Lower lobe of right lung (tissue), 2 donors: Measurements from ENCODE around the gene CEND1. TPM values are rescaled to one million over a fixed set of nuclear protein-coding genes. Genes with fewer than 3 reads are reported as not detected.

Source experiments
- ATAC-seq, 2 donors: fragments of 200-7000 bp; cut with Tn5 transposase; one replicate each; pipeline ENCODE4 v1.9.1; 2020 to 2022; ENCODE audit warnings: mild to moderate bottlenecking in 2 of 2, moderate library complexity in 2 of 2
- DNase-seq: peaks from one replicate; pipeline ENCODE4 v3.0.0-alpha.2; 2020
- H3K27ac ChIP-seq: fragments of 200-600 bp; one replicate; pipeline ENCODE4 v1.8.0; 2022
- H3K27me3 ChIP-seq: fragments of 200-600 bp; one replicate; pipeline ENCODE4 v1.8.0; 2022; ENCODE audit warnings: low read depth
- H3K36me3 ChIP-seq: fragments of 200-600 bp; one replicate; pipeline ENCODE4 v1.8.0; 2022; ENCODE audit warnings: mild to moderate bottlenecking
- H3K4me1 ChIP-seq: fragments of 200-600 bp; one replicate; pipeline ENCODE4 v1.8.0; 2022
- H3K4me3 ChIP-seq: fragments of 200-600 bp; one replicate; pipeline ENCODE4 v1.8.0; 2022; ENCODE audit warnings: mild to moderate bottlenecking
- H3K9me3 ChIP-seq: fragments of 200-600 bp; one replicate; pipeline ENCODE4 v1.8.0; 2022
- CTCF ChIP-seq: fragments of 200-600 bp; IDR thresholded peaks from one replicate; pipeline ENCODE4 v1.8.0; 2022; ENCODE audit warnings: antibody characterized with exemption, mild to moderate bottlenecking
- intact Hi-C: fragments of 100-400 bp; cut with DNase I; formaldehyde crosslinking; loops from one replicate; pipeline ENCODE4 v1.11.0; 2022
- total RNA-seq: library from RNA; stranded (reverse); fragmentation: NEBNext Ultra II Directional; extraction: Animal tissue kit (Norgen Biotek cat#: 25700); gene quantifications from one replicate; pipeline ENCODE4 v1.2.1, GENCODE V29; 2021
- donor health status: DM: no; HTN: yes; CAD: no; lungs with severe emphysema.

Gene CEND1
- total RNA-seq, 1 donor from 2014 or later = not detected

- Histone ChIP-seq H3K27me3 (no peaks in the 10 kb centered on the region), H3K27ac (peak overlapping the region; percentile 86), H3K36me3 (peaks cover 9% of the 10 kb centered on the region), H3K4me3 (peak overlapping the region; percentile 58), H3K4me1 (peaks cover 86% of the 10 kb centered on the region), H3K9me3 (no peaks in the 10 kb centered on the region)
- TF ChIP-seq CTCF = no peak
- intact Hi-C loops = no loop called here
- no peak for DNase-seq
- no peak for ATAC-seq
These were observed 40.0 kb upstream of the CEND1 start for GRCh38 chr11:829847-830294.

GRCh38 chr11:829176-829846, 39.4 kb upstream of the CEND1 start:
- H3K4me3 ChIP-seq = peak overlapping the region; percentile 58
- DNase-seq (no peak), ATAC-seq (peak; percentile 4 to 9)
- peaks cover 14% of the 10 kb centered on the region for H3K36me3 ChIP-seq
- H3K27ac ChIP-seq = peak overlapping the region; percentile 86
- no peaks in the 10 kb centered on the region for H3K27me3 ChIP-seq
- H3K9me3 ChIP-seq = no peaks in the 10 kb centered on the region
- peaks cover 80% of the 10 kb centered on the region for H3K4me1 ChIP-seq
- no peak for TF ChIP-seq CTCF
- intact Hi-C loops = no loop called here

- ATAC-seq = no peak
- Histone ChIP-seq H3K4me1 (peaks cover 74% of the 10 kb centered on the region), H3K36me3 (peaks cover 21% of the 10 kb centered on the region), H3K27me3 (no peaks in the 10 kb centered on the region), H3K4me3 (peak overlapping the region; percentile 58), H3K27ac (peak overlapping the region; percentile 86), H3K9me3 (no peaks in the 10 kb centered on the region)
- no peak for DNase-seq
- TF ChIP-seq CTCF = no peak
- intact Hi-C loops = no loop called here
These were observed 38.8 kb upstream of the CEND1 start for GRCh38 chr11:828506-829175.

- peaks cover 29% of the 10 kb centered on the region for H3K36me3 ChIP-seq
- TF ChIP-seq CTCF = no peak
- peaks cover 72% of the 10 kb centered on the region for H3K4me1 ChIP-seq
- DNase-seq = no peak
- peak in 1 of 2 donors; percentile 14 for ATAC-seq
- H3K9me3 ChIP-seq = no peaks in the 10 kb centered on the region
- intact Hi-C loops = no loop called here
- peak within 1 kb of the TSS; percentile 58 for H3K4me3 ChIP-seq
- no peaks in the 10 kb centered on the region for H3K27me3 ChIP-seq
- H3K27ac ChIP-seq = peak within 1 kb of the TSS; percentile 86
These were observed 38.0 kb upstream of the CEND1 start, which contains the start of gene CRACR2B for GRCh38 chr11:827897-828192. CRACR2B (plus strand) TSS chr11:827919; CDS start chr11:828608, 689 bp downstream.

GRCh38 chr11:827146-827896, 37.4 kb upstream of the CEND1 start:
- Histone ChIP-seq H3K36me3 (peaks cover 34% of the 10 kb centered on the region), H3K27ac (peak overlapping the region; percentile 86), H3K4me1 (peaks cover 72% of the 10 kb centered on the region), H3K27me3 (no peaks in the 10 kb centered on the region), H3K4me3 (peak overlapping the region; percentile 58), H3K9me3 (no peaks in the 10 kb centered on the region)
- TF ChIP-seq CTCF = no peak
- ATAC-seq (peak; percentile 6 to 21), DNase-seq (peak; percentile 77)
- intact Hi-C loops = no loop called here
